OCI-LY3 (cell line): ENCODE results near the gene CEP112.

Source experiments
- CTCF ChIP-seq: fragments of 200-600, 300-600 bp; sonication (generic); IDR thresholded peaks from 2 replicates; pipeline ENCODE4 v1.5.1; 2014; ENCODE audit warnings: antibody characterized with exemption, low read length, low read depth
- EZH2phosphoT487 ChIP-seq: fragments of 200-600 bp; shearing (Covaris generic); IDR thresholded peaks from 2 replicates; pipeline ENCODE4 v1.6.1; 2018; ENCODE audit warnings: antibody characterized with exemption, mixed run types, low read depth

GRCh38 chr17:65656390-65657250 is 535.3 kb downstream of the CEP112 start:
- TF ChIP-seq CTCF (no peak), EZH2phosphoT487 (no peak)
